NCI-H146 (cell line): ENCODE results near the gene CECR2.
A peak's percentile ranks its signal among the peaks of the same experiment; 100 is the strongest.

Source experiments
- DNase-seq: peaks from one replicate; lab custom pipeline; 2025; lab: John Stamatoyannopoulos, UW

The CECR2 gene

GRCh38 chr22:17369439-17370025, at the start of gene CECR2:
Gene CECR2, plus strand, starts transcription at chr22:17369460. Its CDS starts 324 bp downstream, at chr22:17369784.
- peak; percentile 49 for DNase-seq

DNA sequence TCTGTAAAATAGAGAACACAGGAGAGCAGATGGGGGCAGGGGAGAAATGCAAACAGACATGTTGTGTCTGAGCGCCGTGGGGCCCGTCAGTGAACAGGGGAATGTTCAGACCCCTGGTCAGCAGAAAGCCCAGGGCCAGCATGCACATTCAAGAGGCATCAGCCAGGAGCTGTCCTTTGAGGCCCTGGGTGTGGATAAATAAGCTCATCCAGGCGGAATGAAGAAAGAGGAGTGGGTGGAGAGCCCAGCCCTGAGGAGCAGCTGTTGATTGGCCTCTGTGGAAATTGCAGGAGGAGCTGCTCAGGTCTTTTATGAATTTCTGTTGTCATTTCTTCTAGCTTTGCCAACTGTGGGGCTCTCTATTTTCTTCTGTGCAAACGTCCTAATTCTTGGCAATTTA, 49.7 kb upstream of the CECR2 start:
- DNase-seq: peak; percentile 31

- no peak for DNase-seq
Measured at GRCh38 chr22:17322511-17322910, 46.7 kb upstream of the CECR2 start.

GRCh38 chr22:17331690-17332089, 37.6 kb upstream of the CECR2 start:
- DNase-seq: no peak

GRCh38 chr22:17332109-17332800, 37.0 kb upstream of the CECR2 start:
- no peak for DNase-seq

DNA sequence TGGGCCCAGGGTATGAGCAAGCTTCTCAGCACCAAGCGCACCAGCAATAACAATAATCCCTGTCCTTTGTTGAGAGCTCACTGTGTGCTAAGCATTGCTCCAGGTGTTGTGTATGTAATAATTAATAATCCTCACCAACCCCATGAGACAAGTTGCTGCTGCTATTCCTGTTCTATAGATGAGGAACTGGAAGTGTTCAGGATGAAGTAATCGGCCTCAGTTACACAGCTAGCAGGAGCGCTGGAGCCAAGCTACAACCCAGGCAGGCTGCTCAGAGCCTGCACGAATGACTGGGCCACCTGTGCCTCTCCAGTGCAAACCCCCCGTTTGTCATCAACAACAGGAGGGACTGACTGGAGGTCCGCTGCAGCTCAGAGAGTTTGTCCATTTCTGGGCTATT, 35.2 kb upstream of the CECR2 start:
- DNase-seq: no peak

DNA sequence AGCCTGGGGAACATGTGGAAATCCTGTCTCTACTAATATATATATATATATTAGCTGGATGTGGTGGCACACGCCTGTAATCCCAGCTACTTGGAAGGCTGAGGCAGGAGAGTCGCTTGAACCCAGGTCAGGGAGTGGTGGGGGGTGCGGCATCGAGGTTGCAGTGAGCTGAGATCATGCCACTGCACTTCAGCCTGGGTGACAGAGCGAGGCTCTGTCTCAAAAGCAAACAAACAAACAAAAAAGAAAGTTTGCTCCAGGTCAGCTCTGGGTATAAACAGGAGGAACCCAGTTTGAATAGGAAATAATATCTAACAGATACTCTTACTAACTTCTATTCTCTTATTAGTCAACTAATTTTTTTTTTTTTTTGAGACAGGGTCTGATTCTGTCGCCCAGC, 34.3 kb upstream of the CECR2 start:
- DNase-seq: no peak

DNA sequence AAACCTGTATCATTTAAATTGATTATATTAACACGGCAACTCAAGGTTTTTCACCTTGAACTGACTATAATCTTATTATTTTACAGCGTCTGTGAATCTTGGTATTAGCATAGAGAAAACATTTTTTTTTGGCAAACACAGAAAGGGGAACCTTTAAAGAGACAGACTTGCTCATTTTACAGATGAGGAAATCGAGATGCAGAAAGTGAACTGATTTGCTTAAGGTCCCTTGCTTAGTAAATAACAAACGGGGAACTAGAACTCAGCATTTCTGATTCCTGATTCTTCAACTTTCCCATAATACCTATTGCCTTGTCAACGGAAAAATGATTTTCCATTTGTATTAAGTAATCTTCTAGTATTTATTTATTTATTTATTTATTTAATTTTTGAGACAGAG, 33.2 kb upstream of the CECR2 start:
- no peak for DNase-seq

- no peak for DNase-seq
Measured at GRCh38 chr22:17337639-17338038, 31.6 kb upstream of the CECR2 start.

GRCh38 chr22:17339095-17339693, 30.1 kb upstream of the CECR2 start:
- no peak for DNase-seq

DNA sequence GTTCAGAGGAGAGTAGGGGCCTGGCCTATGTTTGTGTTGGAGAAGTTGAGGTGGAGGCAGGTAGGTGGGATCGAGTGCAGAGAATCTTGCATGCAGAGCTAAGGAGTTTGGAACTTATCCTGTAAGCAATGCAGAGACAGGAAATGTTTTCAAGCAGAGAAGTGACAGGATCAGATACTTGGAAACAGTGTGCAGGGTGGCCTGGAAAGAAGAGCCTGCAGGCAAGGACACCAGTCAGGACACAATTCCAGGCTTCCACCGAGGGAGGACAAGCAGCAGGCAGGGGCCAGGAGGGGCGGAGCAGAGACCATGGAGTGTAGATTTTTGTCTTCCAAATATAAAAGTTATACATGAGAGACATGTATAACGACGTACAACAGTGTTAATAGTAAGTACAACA, 26.9 kb upstream of the CECR2 start:
- no peak for DNase-seq

DNA sequence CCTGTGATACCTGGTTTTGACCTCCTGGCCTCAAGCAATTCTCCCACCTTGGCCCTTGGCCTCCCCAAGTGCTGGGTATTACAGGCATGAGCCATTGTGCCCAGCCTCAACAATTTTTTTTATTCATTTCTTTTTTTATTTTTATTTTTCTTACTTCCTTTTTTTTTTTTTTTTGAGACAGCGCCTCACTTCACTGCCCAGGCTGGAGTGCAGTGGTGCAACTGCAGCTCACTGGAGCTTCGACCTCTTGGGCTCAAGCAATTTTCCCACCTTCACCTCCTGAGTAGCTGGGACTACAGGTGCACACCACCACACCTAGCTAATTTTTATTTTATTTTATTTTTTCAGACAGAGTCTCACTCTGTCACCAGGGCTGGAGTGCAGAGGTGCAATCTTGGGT, 25.5 kb upstream of the CECR2 start:
- no peak for DNase-seq

DNA sequence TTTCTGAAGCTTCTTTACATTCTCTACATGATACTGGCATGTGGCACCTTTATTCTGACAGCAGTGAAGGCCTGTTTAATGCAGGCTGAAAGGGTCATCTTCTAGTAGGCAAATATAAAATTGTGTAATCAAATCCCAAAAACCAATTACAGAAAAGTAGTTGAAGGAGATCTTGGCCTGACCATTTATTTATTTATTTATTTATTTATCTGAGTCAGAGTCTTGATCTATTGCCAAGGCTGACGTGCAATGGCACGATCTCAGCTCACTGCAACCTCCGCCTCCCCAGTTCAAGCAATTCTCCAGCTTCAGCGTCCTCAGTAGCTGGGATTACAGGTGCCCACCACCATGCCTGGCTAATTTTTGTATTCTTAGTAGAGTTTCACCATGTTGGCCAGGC, 22.7 kb upstream of the CECR2 start:
- DNase-seq: no peak

GRCh38 chr22:17347724-17348123, 21.5 kb upstream of the CECR2 start:
- DNase-seq: no peak

GRCh38 chr22:17348464-17349103, 20.7 kb upstream of the CECR2 start:
- DNase-seq: no peak

- no peak for DNase-seq
Measured at GRCh38 chr22:17349172-17349571, 20.1 kb upstream of the CECR2 start.

GRCh38 chr22:17350292-17350691, 19.0 kb upstream of the CECR2 start:
- DNase-seq: no peak

GRCh38 chr22:17352798-17353197, 16.5 kb upstream of the CECR2 start:
- DNase-seq: no peak

GRCh38 chr22:17357688-17358087, 11.6 kb upstream of the CECR2 start:
- no peak for DNase-seq

GRCh38 chr22:17358415-17358814, 10.8 kb upstream of the CECR2 start:
- no peak for DNase-seq

DNA sequence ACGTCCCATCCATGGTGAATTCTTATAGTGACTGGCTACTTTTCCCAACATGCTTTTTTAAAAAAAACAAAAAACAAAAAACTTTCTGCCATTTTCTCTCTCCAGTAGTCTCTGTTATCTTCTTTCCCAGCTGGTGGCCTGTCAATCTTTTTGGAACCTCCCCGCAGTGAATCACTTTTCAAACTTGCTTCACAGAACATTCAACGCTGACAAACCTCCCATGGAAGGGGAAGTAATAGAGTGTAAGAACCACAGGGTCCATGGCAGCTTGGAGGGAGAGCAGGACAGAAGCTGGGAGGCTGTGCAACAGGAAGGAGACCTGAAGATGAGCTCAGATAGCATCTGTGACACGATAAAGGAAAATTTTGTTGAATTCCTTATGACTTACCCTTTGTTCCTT, 9.8 kb upstream of the CECR2 start:
- no peak for DNase-seq

GRCh38 chr22:17366329-17366728, 2.9 kb upstream of the CECR2 start:
- DNase-seq: no peak

DNA sequence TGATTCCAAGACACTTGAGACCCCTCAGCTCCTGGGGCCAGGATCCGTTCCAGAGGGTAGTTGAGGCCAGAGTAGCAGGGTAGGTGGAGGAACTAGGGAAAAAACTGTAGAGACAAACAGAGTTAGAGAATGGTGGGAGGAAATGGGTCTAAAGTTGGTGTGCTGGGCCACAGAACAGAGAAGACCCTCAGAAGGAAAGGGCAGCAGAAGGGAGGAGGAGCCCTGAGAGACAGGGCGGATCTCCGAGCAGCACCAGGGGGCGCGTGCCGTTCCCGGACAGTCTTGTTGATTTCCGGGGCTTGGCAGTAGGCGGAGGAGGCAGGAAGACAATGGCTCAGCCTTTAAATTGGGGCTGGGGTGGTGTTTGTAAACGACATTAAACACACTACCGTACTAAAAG, 2.4 kb upstream of the CECR2 start:
- DNase-seq: peak; percentile 48
